HG03175 (cell line): ENCODE measurements around the gene MYO7B.

ENCODE experiments used
- ATAC-seq: cut with Tn5 transposase; IDR thresholded peaks from one replicate; pipeline ENCODE4 v1.9.1; 2021; ENCODE audit warnings: mild to moderate bottlenecking, moderate library complexity; ENCODE audit not compliant: unreplicated experiment

MYO7B gene

DNA sequence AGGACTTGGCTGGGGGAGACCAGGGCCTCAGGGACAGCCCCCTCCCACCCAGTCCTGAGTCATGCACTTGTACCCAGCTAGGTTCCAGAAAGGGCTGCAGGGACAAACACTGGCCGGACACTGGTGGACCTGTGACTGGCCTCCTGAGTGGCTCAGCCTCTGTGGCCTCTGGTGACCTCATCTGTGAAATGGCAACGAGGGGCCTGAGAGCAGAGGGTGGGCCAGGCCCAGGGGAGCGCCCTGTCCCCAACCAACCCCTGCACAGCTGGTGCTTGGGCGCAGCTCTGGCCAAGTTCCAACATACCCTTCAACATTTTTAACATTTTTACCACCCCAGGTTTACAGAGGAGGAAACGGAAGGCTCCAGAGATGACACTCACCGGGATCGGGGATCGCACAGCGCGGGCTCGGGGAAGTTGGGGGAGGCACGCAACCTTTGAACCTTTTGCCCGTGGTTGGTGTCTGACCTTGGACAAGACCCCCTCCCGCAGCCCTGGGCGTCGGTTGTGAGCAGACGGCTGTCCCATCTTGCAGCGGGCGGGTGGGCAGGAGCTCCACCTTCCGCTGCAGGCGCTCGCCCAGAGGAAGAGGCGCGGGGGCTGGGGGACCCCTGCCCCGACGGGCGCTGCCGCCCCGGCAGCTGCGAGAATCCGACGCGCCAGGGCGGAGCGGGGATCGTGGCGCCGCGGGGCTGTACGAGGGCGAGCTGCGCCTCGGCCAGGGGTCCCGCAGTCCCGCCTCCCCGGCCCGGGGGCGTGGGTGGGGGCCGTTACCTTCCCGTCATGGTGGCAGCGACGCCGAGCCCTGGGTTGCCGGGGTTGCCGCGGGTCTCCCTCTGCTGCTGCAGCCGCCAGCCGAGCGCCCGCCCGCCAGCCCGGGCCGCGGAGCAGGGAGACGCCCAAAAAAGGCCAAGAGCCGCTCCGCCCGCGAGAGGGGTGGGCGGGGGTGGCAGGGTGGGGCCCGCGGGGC lies 139.0 kb downstream of the MYO7B start:
- ATAC-seq: no peak

DNA sequence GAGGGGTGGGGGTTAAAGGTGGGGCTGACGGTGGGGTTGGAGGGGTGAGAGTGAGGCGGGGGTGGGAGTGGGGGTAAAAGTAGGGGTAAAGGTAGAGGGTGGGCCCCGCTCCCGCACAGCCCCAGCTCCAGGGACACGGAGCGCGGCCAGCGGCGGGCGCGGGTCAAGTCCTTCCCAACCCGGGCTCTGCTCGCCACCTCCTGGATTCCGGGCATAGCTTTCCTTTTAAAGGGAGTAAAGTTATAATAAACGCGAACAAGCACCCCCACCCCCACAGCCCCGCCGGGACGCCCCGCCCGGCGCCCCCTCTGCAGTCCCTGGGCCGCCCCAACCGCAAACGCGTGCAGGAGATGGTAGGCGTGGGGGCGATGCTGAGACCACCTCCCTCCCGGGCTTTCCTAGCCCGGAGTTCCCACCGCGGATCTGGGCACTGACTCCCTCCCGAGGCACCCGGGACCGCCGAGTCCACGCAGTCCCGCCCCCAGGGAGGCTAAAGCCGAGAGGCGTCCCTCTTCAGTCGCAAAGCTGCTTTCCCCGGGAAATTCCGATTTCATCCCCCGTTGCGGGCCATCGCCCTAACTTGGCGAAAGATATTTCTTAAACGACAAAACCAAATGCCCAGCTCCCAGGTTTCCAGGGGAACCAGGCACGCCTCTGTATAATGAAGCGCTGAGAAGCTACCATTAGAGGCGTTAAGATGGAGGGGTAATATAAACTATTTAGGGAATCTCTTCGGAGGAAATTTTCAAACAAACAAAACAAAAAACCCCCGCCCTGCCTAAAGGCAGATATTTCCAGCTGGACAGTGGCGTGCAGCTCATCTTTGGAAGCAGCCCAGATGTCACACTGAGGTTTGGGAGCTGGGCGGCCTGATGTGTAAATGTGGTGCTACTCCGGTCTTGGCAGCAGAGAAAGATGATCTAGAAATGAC lies 140.1 kb downstream of the MYO7B start, which contains the start of gene LIMS2:
Gene LIMS2, minus strand, starts transcription at position 200 of the 931 bp plus-strand sequence. CDS start 506 bp downstream, outside the sequence.
- ATAC-seq: no peak

DNA sequence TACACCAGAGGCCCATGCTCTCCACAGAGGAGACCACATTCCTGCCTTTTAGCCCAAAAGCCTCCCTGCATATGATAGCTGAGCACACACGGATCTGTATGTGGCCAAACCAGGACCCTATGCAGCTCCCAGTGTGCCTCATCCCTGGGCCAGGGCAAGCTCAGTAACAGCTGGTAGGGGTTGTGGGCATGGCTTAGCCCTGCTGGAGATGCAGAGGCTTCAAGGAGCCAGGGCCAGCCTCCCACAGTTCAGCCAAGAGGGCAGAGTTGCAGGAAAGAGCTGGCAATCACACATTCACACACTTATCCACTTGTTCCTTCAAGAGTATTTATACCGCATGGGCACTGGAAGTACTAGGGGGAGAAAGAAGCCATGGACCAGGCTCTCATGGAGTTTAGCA lies 141.4 kb downstream of the MYO7B start:
- ATAC-seq: no peak

DNA sequence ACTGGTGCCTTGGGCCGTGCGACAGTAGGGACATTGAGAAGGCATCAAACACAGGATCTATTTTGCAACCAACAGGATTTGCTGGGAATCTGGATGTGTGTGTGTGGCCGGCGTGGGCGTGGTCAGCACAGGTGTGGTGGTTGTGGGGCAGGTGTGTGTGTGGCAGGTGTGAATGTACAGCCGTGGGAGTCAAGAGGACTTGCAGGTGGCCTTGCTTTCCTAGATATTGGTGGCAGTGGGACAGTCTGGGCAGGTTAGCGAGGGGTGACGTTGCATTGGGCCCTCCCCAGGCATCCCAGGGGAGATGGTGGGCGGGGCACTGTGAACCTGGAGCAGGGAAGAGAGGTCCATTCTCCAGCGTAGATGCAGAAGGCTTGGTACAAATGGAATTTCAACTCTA lies 143.0 kb downstream of the MYO7B start:
- no peak for ATAC-seq

DNA sequence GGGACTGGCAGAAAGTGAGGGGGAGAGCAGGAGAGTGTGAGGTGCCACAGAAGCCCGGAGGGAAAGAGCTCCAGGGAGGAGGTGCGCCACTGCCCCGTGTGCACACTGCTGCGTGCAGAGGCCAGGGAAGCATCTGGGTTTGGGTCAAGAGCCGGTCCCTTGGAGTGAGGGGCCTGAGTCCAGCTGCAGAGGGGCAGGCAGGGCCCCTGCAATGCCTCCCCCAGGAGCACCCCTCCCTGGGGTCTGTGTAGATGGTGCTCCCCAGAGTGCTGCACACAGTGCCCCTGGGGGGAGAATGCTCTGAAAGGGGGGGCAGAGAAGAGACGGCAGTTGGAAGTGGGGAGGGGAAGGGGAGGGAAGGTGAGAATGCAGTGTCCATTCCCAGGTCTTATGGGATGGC lies 143.5 kb downstream of the MYO7B start:
- ATAC-seq: no peak

DNA sequence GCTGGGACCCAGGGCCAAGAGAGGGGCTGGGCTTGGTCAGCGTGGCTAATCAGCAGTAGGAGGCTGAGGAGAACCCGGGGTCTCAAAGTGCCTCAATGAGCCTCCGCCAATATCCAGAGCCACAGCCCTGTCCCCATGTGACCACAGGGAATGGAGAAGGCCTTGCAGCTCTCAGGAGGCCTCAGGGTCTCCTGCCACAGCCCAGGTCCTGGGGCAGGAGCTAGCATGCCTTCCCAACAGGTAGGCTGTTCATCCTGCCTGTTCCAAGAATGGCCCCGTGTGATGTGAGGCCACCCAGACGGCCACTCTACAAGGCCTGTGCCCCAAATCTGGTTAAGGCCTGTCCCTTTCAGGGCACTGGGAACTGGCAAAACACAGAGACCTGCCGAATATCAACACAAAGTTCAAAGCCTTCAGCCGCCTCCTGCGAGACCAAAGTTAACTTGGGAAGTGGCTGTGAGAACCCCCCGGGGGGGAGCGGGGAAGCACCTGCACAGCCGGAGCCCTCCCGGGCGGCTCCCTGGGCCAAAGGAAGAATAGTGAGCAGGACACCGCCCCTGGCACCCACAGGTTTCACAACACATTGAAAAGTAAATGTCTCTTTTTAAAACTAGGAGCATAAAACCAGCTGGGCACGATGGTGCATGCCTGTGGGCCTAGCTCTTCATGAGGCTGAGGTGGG lies 144.3 kb downstream of the MYO7B start:
- no peak for ATAC-seq

DNA sequence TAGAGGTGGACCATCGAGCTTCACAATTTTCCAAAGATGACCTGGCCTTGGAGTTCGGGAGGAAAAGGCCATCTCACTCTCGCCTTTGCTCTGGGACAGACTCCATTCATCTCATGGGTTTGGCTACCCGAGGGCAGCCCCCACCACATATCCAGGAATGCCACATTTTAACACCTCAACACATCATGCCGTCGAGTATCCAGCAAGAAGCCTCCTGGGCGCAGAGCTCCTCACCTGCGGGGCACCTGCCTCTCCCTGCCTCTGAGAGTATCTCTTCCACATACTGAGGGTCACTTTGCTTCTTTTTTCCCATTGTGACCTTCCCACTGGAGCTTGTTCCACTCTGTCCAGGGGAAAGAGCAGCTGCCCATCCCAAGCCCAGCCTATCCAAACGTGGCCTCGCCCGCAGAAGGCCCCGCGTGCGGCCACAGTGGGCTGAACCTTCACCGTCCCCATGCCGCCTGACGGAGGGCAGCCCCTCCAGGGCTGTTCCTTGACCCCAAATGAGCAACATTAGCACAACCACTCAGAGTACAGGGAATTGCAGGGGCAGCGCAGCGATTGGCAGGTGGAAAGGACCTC lies 145.3 kb downstream of the MYO7B start:
- no peak for ATAC-seq

DNA sequence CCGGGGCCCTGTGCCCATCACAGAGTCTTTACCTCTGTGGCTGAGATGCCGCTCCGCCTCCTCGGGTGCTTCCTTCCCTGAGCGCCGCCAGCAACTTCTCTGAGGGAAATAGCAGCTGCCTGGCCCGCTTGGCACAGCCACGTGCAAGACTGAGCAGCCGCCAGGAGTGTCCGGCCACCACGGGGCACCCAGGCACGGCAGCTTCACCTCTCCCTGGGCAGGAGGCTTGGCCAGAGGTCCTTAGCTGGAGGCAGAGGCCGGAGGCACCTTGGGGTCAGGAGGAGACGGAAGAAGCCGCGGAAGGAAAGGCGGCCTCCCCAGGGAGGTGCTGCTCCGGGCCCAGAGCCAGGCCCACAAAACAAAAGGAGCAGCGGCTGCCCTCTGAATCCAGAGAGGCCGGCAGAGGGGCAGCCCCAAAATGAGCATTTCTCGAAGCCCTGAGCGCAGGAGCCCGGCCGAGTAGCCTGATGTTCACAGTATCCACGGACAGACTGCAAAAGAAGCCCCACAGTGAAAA lies 145.9 kb downstream of the MYO7B start:
- no peak for ATAC-seq

DNA sequence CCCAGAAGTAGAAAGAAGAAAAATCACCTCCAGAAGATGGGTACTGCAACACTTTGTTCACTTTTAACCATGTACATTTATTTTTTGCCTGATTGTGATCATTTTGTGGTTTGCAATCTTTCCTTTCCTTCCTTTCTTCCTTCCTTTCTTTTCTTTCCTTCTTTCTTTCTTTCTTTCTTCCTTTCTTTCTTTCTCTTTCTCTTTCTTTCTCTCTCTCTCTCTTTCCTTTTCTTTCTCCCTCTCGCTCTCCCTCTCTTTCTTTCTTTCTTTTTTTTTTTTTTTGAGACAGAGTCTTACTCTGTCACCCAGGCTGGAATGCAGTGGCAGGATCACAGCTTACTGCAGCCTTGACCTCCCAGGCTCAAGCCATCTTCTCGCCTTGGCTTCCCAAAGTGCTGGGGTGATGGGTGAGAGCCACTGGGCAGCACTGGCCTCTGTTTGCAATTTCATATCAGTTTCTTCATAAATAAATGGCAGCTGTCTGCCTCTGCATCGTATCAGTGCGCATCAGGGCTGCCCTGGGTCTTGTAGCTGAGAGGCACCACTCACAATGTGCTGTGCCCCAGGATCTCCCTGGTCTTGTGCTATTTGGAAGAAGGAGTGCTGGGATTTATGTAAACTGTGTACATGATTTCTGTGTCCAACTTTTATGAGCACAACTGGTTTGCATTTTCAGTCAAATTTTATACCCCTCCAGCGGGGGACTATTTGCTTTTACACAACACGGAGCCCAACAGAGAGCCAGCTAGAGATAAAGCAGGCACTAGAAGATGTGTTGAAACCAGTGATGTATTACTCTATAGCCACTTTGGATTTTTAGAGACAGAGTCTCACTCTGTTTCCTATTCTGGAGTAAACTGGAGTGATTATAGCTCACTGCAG lies 146.7 kb downstream of the MYO7B start:
- no peak for ATAC-seq

DNA sequence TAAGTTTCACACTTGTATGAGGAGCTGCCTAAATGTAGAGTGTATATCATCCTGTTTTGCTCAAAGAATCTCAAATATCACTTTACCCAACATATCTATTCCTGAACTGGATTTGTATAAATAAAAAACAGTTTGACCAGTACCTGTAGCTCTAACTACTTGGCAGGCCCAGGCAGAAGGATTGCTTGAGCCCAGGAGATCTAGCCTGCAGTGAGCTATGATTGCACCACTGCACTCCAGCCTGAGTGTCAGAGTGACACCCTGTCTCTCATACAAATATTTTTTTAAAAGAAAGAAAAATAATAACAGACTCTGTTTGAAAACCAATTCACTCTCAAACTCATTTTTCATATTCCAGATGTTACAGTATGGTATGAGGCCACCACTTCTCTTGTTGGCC lies 147.6 kb downstream of the MYO7B start:
- ATAC-seq: no peak

DNA sequence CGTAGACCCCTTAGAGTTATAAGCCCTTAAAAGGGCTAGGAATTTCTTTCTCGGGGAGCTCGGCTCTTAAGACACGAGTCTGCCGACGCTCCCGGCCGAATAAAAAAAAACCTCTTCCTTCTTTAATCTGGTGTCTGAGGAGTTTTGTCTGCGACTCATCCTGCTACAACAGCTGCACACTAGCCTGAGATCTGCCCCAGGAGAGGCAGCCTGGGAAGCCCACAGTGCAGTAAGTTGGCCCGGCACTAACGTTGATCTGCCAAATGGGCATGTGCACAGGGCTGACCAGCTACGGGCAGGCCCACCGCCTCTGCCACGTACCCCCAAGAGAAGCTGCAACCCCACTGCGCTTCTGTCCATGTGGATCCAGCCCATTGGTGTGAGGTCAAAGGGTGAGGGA lies 148.3 kb downstream of the MYO7B start:
- ATAC-seq: no peak

DNA sequence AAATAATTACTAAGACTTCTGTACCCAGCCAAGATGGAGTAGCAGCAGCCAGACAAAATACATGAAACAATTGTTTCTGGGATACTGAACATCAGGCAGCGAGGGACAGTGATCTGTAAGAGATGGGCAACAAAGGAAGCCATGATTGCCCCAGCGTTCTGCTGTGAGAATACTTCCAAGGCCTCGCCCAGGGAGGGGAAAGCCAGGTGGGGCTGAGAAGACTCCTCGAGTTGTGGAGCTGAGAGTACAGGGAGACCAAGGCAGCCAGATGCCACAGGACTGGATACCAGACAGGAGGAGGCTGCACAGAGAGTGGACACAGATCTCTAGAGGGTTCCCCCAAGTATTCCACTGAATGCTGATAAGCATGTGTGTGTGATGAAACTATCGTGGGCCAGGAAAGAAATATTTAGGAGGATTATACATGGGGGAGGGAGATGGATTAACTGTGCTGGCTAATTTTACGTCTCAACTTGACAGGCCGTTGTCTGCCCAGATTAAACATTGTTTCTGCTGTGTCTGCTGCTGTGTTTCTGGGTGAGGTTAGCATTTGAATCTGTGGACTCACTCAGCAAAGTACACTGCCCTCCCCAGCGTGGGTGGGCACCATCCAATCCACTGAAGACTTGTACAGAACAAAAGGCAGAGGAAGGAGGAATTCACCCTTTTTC lies 150.1 kb downstream of the MYO7B start:
- ATAC-seq: no peak
